B cell (primary cell): ENCODE results near the gene CRY2. TPM values are rescaled to one million over a fixed set of nuclear protein-coding genes. Genes with fewer than 3 reads are reported as not detected.

Experiments
- ATAC-seq: fragments of 200-7000 bp; cut with Tn5 transposase; one replicate; pipeline ENCODE4 v1.10.0; 2021; ENCODE audit warnings: low read depth, mild to moderate bottlenecking, moderate number of reproducible peaks, moderate library complexity
- CTCF ChIA-PET: fragments of 350-600 bp; sonication (Branson Sonifier 250); formaldehyde crosslinking; loops from one replicate; lab custom pipeline; 2021; ENCODE audit warnings: antibody characterized with exemption, inconsistent platforms; lab: Charles Lee
- POLR2A ChIA-PET: fragments of 350-600 bp; sonication (Branson Sonifier 250); formaldehyde crosslinking; loops from one replicate; lab custom pipeline; 2021; ENCODE audit warnings: antibody characterized with exemption; lab: Charles Lee
- DNase-seq: peaks from one replicate; pipeline ENCODE4 v3.0.0; 2013
- H2AFZ ChIP-seq: 2 replicates; pipeline ENCODE4 v1.6.1; 2012; ENCODE audit warnings: mild to moderate bottlenecking, low read depth, low read length; ENCODE audit not compliant: insufficient read depth, poor library complexity, severe bottlenecking
- H3K27ac ChIP-seq, 2 donors: 1 replicate in 1 of 2; 2 replicates in 1 of 2; pipeline ENCODE4 v1.5.1; 2012 to 2013; ENCODE audit warnings: low read length in 2 of 2, mild to moderate bottlenecking in 2 of 2, moderate library complexity in 1 of 2
- H3K27me3 ChIP-seq, 4 experiments: fragments of 200-600 bp in 1 of 4; sonication (generic) in 1 of 4; replicated peaks in 1 of 4; 1 replicate in 2 of 4; 2 replicates in 2 of 4; pipeline versions ENCODE4 v1.6.1 to v1.7.0; 2013 to 2016; ENCODE audit warnings: low read length in 3 of 4, mild to moderate bottlenecking in 2 of 4, mixed read lengths in 1 of 4, moderate library complexity in 1 of 4; ENCODE audit not compliant: insufficient read depth in 4 of 4, control insufficient read depth in 3 of 4; ENCODE audit errors: control extremely low read depth in 1 of 4
- H3K36me3 ChIP-seq, 2 experiments: replicated peaks in 1 of 2; 1 replicate in 1 of 2; 2 replicates in 1 of 2; pipeline versions ENCODE4 v1.6.1 to v1.7.1; 2013; ENCODE audit warnings: low read length in 1 of 2; ENCODE audit not compliant: insufficient read depth in 2 of 2, control insufficient read depth in 1 of 2; ENCODE audit errors: control extremely low read depth in 1 of 2, extremely low read depth in 1 of 2
- H3K4me1 ChIP-seq, 2 donors: fragments of 200-600 bp in 1 of 2; sonication (generic) in 1 of 2; 1 replicate in 1 of 2; 2 replicates in 1 of 2; pipeline versions ENCODE4 v1.5.1 to v1.6.1; 2013 to 2017; ENCODE audit warnings: low read length in 2 of 2; ENCODE audit not compliant: control insufficient read depth in 2 of 2, insufficient read depth in 2 of 2
- H3K4me2 ChIP-seq: replicated peaks from 2 replicates; pipeline ENCODE3; 2012; ENCODE audit warnings: mild to moderate bottlenecking, low read depth, low read length; ENCODE audit not compliant: poor library complexity, severe bottlenecking
- H3K4me3 ChIP-seq, 5 experiments: fragments of 200-600 bp in 1 of 5; sonication (generic) in 1 of 5; 1 replicate in 3 of 5; 2 replicates in 2 of 5; pipeline versions ENCODE4 v1.5.1 to v1.7.0; 2011 to 2016; ENCODE audit warnings: low read length in 4 of 5, mild to moderate bottlenecking in 4 of 5, low read depth in 2 of 5, control low read depth in 1 of 5, moderate library complexity in 1 of 5; ENCODE audit not compliant: insufficient read depth in 1 of 5; ENCODE audit errors: control extremely low read depth in 1 of 5, extremely low read depth in 1 of 5
- H3K79me2 ChIP-seq: fragments of 200-600 bp; sonication (generic); one replicate; pipeline ENCODE4 v1.6.0; 2016; ENCODE audit warnings: low read length; ENCODE audit not compliant: control insufficient read depth, insufficient read depth
- H3K9ac ChIP-seq: fragments of 200-600 bp; sonication (generic); 2 replicates; pipeline ENCODE4 v1.6.1; 2017; ENCODE audit warnings: mild to moderate bottlenecking, low read length, moderate library complexity
- H3K9me3 ChIP-seq, 3 donors: one replicate each; pipeline versions ENCODE4 v1.6.1 to v1.7.1; 2013; ENCODE audit warnings: low read length in 2 of 3; ENCODE audit not compliant: control insufficient read depth in 2 of 3, insufficient read depth in 1 of 3; ENCODE audit errors: control extremely low read depth in 1 of 3
- H4K20me1 ChIP-seq: 2 replicates; pipeline ENCODE4 v1.6.0; 2012; ENCODE audit warnings: mild to moderate bottlenecking, low read length; ENCODE audit not compliant: insufficient read depth, control insufficient read depth, poor library complexity, severe bottlenecking
- H3K27ac Mint-ChIP-seq: one replicate; pipeline ENCODE4 v1.8.0; 2021; ENCODE audit warnings: mixed read lengths
- H3K27me3 Mint-ChIP-seq: one replicate; pipeline ENCODE4 v1.8.0; 2021; ENCODE audit warnings: mixed read lengths
- H3K4me1 Mint-ChIP-seq: one replicate; pipeline ENCODE4 v1.8.0; 2021; ENCODE audit warnings: mixed read lengths
- H3K4me3 Mint-ChIP-seq: one replicate; pipeline ENCODE4 v1.8.0; 2021; ENCODE audit warnings: mixed read lengths
- H3K9me3 Mint-ChIP-seq: one replicate; pipeline ENCODE4 v1.8.0; 2022; ENCODE audit warnings: mixed read lengths; ENCODE audit not compliant: insufficient read depth
- EZH2 ChIP-seq: IDR thresholded peaks from 2 replicates; pipeline ENCODE4 v1.6.1; 2012; ENCODE audit warnings: borderline replicate concordance, low read depth, mild to moderate bottlenecking, moderate library complexity, low read length; ENCODE audit not compliant: insufficient read depth, poor library complexity, severe bottlenecking
- WGBS: methylation state at CpG from one replicate; pipeline ENCODE4 v1.1.5; 2013; ENCODE audit warnings: missing lambda C conversion rate; ENCODE audit not compliant: insufficient coverage; 5-methylcytosine and 5-hydroxymethylcytosine counted together
- intact Hi-C: fragments of 100-400 bp; cut with micrococcal nuclease; formaldehyde crosslinking; loops from one replicate; pipeline ENCODE4 v1.10.0; 2022
- polyA plus RNA-seq: library from polyadenylated mRNA; depleted of rRNA; stranded (reverse); fragments of >200 nt; gene quantifications from 2 replicates; pipeline ENCODE4 v1.2.3, GENCODE V29; 2012
- total RNA-seq, 2 donors: library from RNA; stranded (reverse); fragments of 120-200 nt in 1 of 2; gene quantifications; 1 replicate in 1 of 2; 2 replicates in 1 of 2; pipeline versions ENCODE4 v1.2.3 to v1.2.4, GENCODE V29; 2013 to 2022
- TF ChIP-seq, protein P1 (sequence below): fragments of 200-600 bp; IDR thresholded peaks from one replicate; pipeline ENCODE4 v1.8.0; 2022; ENCODE audit warnings: antibody characterized with exemption, mild to moderate bottlenecking

Gene CRY2
- total and polyA plus RNA-seq, 2 donors (not counting 1 experiment from before 2014, with no cell fraction given): 20.4 to 65.1 TPM

DNA sequence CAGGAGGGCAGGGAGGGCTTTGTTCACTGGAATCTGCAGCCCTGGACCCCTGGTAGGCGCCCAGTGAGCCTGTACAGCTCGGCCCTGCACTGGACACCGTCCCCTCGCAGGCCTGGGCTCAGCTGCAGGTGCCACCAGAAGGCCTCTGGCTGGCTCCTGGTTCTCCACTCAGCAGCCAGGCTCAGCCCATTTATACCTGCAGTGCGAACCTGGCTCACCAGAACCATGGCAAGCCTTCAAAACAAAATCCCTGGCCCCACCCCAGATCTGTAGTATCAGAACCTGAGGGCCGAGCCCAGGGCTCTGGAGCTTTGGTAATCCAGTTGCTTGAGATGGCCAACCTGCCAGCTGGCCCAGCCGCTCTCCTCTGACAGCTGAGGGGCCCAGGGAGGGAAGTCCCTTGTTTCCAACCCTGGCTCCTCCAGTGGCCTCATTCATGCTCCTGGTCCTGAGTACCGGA lies 60.7 kb downstream of the CRY2 start:
- Histone ChIP-seq H3K4me3 (no peak overlapping the region), H2AFZ (no peak overlapping the region), H3K36me3 (peaks cover 0 to 29% of the 10 kb centered on the region in 2 experiments), H3K79me2 (no peaks in the 10 kb centered on the region), H3K9me3 (no peaks in the 10 kb centered on the region), H3K27ac (no peak overlapping the region), H3K27me3 (no peaks in the 10 kb centered on the region), H3K4me1 (peaks cover 0 to 13% of the 10 kb centered on the region in 2 donors), H3K9ac (no peak overlapping the region), H3K4me2 (no peak overlapping the region), H4K20me1 (peaks cover 28% of the 10 kb centered on the region)
- TF ChIP-seq, protein P1, sequence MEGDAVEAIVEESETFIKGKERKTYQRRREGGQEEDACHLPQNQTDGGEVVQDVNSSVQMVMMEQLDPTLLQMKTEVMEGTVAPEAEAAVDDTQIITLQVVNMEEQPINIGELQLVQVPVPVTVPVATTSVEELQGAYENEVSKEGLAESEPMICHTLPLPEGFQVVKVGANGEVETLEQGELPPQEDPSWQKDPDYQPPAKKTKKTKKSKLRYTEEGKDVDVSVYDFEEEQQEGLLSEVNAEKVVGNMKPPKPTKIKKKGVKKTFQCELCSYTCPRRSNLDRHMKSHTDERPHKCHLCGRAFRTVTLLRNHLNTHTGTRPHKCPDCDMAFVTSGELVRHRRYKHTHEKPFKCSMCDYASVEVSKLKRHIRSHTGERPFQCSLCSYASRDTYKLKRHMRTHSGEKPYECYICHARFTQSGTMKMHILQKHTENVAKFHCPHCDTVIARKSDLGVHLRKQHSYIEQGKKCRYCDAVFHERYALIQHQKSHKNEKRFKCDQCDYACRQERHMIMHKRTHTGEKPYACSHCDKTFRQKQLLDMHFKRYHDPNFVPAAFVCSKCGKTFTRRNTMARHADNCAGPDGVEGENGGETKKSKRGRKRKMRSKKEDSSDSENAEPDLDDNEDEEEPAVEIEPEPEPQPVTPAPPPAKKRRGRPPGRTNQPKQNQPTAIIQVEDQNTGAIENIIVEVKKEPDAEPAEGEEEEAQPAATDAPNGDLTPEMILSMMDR: no peak
- TF ChIP-seq EZH2: no peak
- 88% methylated on average over 8 of the region's 8 CpGs for WGBS
- DNase-seq (no peak), ATAC-seq (no peak)
- Mint-ChIP-seq H3K27ac (no peak overlapping the region), H3K4me1 (peaks cover 13% of the 10 kb centered on the region), H3K4me3 (no peak overlapping the region), H3K9me3 (no peaks in the 10 kb centered on the region), H3K27me3 (no peaks in the 10 kb centered on the region)
- intact Hi-C loops: no loop called here
- ChIA-PET CTCF (interaction anchor here (0.7 kb wide), 1 partner anchor 35 kb away, joined by 3 read pairs; no protein-coding TSS in a partner anchor), POLR2A (interaction anchor here (1.0 kb wide), 1 partner anchor 15 kb away, joined by 3 read pairs; no protein-coding TSS in a partner anchor)

GRCh38 chr11:45909594-45910475 lies 62.6 kb downstream of the CRY2 start:
- no peak for DNase-seq
- Mint-ChIP-seq H3K27ac (no peak overlapping the region), H3K4me3 (no peak overlapping the region), H3K27me3 (no peaks in the 10 kb centered on the region), H3K9me3 (no peaks in the 10 kb centered on the region), H3K4me1 (peaks cover 18% of the 10 kb centered on the region)
- Histone ChIP-seq H2AFZ (no peak overlapping the region), H3K4me1 (peaks cover 0 to 13% of the 10 kb centered on the region in 2 donors), H3K79me2 (peaks cover 8% of the 10 kb centered on the region), H3K9ac (no peak overlapping the region), H3K27ac (no peak overlapping the region), H3K4me2 (no peak overlapping the region), H4K20me1 (peaks cover 44% of the 10 kb centered on the region), H3K36me3 (peaks cover 2 to 47% of the 10 kb centered on the region in 2 experiments), H3K27me3 (no peaks in the 10 kb centered on the region), H3K4me3 (no peak overlapping the region), H3K9me3 (no peaks in the 10 kb centered on the region)
- TF ChIP-seq EZH2: no peak
- POLR2A ChIA-PET: no interaction called here
- CTCF ChIA-PET: interaction anchor here (1.1 kb wide), 1 partner anchor 67 kb away, joined by 4 read pairs; no protein-coding TSS in a partner anchor
- intact Hi-C loops: loop anchor here (10.0 kb wide), 1 partner anchor 1345 kb away; the partner anchor contains the start of gene CD82
- WGBS: 92% methylated on average over 27 of the region's 32 CpGs
- ATAC-seq: no peak
